T47D (cell line): ENCODE data around the gene FAM120AOS.

Experiments
- DNase-seq, 2 experiments: peaks; one replicate each; pipeline versions ENCODE4 v3.0.0 to v3.0.0-alpha.2; 2011 to 2012; ENCODE audit warnings: low read depth in 1 of 2, low spot score in 1 of 2
- JUND ChIP-seq: IDR thresholded peaks from 2 replicates; pipeline ENCODE4 v1.6.1; 2012; ENCODE audit warnings: low read depth
- in situ Hi-C: cut with HindIII; loops from 2 replicates; pipeline ENCODE4 v1.10.0; 2016; ENCODE audit warnings: low sequenced_read_pairs, low pct_unique_long_range_greater_than_20kb

FAM120AOS gene

GRCh38 chr9:93479726-93480125, 26.3 kb upstream of the FAM120AOS start:
- TF ChIP-seq JUND: no peak
- no peak for DNase-seq
- in situ Hi-C loops: no loop called here

- in situ Hi-C loops: no loop called here
- TF ChIP-seq JUND: no peak
- DNase-seq: no peak
These were observed 24.0 kb upstream of the FAM120AOS start for GRCh38 chr9:93477397-93477796.

GRCh38 chr9:93476924-93477323, 23.5 kb upstream of the FAM120AOS start:
- no peak for DNase-seq
- in situ Hi-C loops: no loop called here
- TF ChIP-seq JUND: no peak

- no peak for TF ChIP-seq JUND
- no peak for DNase-seq
- in situ Hi-C loops: no loop called here
These were observed 22.5 kb upstream of the FAM120AOS start for GRCh38 chr9:93475856-93476255.

- in situ Hi-C loops: no loop called here
- no peak for DNase-seq
- no peak for TF ChIP-seq JUND
These were observed 21.7 kb upstream of the FAM120AOS start for GRCh38 chr9:93475108-93475507.

- in situ Hi-C loops: no loop called here
- DNase-seq: peak in 1 of 2 experiments; percentile 62
- TF ChIP-seq JUND: peak; percentile 68
These were observed 20.0 kb upstream of the FAM120AOS start for GRCh38 chr9:93473411-93473810.

GRCh38 chr9:93471124-93471523, 17.7 kb upstream of the FAM120AOS start:
- in situ Hi-C loops: no loop called here
- no peak for DNase-seq
- TF ChIP-seq JUND: no peak

- TF ChIP-seq JUND: no peak
- in situ Hi-C loops: no loop called here
- no peak for DNase-seq
These were observed 17.0 kb upstream of the FAM120AOS start for GRCh38 chr9:93470391-93470790.

GRCh38 chr9:93468763-93469456, 15.5 kb upstream of the FAM120AOS start:
- DNase-seq: no peak
- in situ Hi-C loops: no loop called here
- no peak for TF ChIP-seq JUND

GRCh38 chr9:93467462-93467861, 14.1 kb upstream of the FAM120AOS start:
- no peak for TF ChIP-seq JUND
- in situ Hi-C loops: no loop called here
- DNase-seq: no peak

GRCh38 chr9:93467062-93467416, 13.7 kb upstream of the FAM120AOS start:
- no peak for TF ChIP-seq JUND
- no peak for DNase-seq
- in situ Hi-C loops: no loop called here

GRCh38 chr9:93466416-93467061, 13.2 kb upstream of the FAM120AOS start:
- in situ Hi-C loops: no loop called here
- DNase-seq: no peak

GRCh38 chr9:93465855-93466254, 12.5 kb upstream of the FAM120AOS start:
- TF ChIP-seq JUND: no peak
- in situ Hi-C loops: no loop called here
- peak in 1 of 2 experiments; percentile 37 for DNase-seq

More at GRCh38 chr9:93466416-93467061, 13.2 kb upstream of the FAM120AOS start:
- TF ChIP-seq JUND: no peak
